ENCODE data around the gene MACROD2. TPM values are rescaled to one million over a fixed set of nuclear protein-coding genes. Genes with fewer than 3 reads are reported as not detected.

Gene MACROD2
- total RNA-seq, 4 donors from 2014 or later, result 12.6 to 60.3 (median 18.9) TPM

DNA sequence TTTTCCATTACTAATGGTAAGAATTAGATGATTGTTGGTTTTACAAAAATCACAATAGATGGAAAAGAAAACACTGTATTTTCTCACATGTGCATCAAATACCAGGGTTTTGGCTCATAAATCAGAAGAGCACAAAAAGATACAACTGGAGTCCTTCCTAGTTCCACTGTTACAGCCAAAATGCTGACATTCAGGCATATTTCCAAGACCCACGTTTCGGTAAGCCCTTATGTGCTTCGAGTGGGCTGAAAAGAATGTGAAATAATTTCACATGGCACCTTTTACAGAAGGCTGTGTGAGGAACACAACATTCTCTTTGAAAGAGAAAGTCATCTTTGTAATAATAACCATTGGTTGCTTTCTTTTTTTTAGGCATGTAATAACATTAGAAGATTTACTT, 668.8 kb downstream of the MACROD2 start:
- H3K27me3 ChIP-seq, result no peaks in the 10 kb centered on the region
- WGBS, result 43% methylated on average over 3 of the region's 3 CpGs
- no peak for DNase-seq (ENCODE audit: low spot score in 2 of 2)

DNA sequence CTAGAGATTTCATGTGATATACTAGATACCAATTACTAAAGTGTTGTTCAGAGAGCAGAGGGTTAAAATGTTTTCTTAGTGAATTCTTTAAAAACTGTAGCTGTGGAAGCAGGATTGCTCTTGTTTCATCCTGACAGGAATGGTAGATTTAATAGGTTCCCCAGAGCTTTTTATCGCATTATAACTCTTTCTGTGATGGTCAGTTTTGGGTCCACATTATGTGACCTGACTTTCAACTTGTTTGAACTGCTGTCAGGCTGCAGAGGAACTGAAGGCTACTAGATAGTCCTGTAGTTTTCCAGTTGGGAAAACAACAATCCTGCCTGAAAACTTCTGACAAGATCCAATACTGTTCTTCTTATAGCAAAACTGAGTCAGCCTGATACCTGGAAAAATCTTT, 671.4 kb downstream of the MACROD2 start:
- Histone ChIP-seq H3K9me3 (no peaks in the 10 kb centered on the region), H3K27me3 (no peaks in the 10 kb centered on the region), H3K4me3 (no peak overlapping the region), H3K36me3 (no peaks in the 10 kb centered on the region), H3K4me1 (peaks cover 3% of the 10 kb centered on the region), H3K27ac (no peak overlapping the region)
- TF ChIP-seq EP300 (IDR thresholded peaks at IDR 0.05), result no peak
- TF ChIP-seq, protein P1, sequence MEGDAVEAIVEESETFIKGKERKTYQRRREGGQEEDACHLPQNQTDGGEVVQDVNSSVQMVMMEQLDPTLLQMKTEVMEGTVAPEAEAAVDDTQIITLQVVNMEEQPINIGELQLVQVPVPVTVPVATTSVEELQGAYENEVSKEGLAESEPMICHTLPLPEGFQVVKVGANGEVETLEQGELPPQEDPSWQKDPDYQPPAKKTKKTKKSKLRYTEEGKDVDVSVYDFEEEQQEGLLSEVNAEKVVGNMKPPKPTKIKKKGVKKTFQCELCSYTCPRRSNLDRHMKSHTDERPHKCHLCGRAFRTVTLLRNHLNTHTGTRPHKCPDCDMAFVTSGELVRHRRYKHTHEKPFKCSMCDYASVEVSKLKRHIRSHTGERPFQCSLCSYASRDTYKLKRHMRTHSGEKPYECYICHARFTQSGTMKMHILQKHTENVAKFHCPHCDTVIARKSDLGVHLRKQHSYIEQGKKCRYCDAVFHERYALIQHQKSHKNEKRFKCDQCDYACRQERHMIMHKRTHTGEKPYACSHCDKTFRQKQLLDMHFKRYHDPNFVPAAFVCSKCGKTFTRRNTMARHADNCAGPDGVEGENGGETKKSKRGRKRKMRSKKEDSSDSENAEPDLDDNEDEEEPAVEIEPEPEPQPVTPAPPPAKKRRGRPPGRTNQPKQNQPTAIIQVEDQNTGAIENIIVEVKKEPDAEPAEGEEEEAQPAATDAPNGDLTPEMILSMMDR (IDR thresholded peaks at IDR 0.05), result no peak
- no peak for TF ChIP-seq POLR2AphosphoS5 (IDR thresholded peaks at IDR 0.05)
- no peak for TF ChIP-seq POLR2A (IDR thresholded peaks at IDR 0.05)
- 82% methylated on average over 1 of the region's 1 CpG for WGBS
- DNase-seq (ENCODE audit: low spot score in 2 of 2), result no peak

More for the DNA sequence above, 668.8 kb downstream of the MACROD2 start:
- Histone ChIP-seq H3K9me3 (no peaks in the 10 kb centered on the region), H3K27ac (no peak overlapping the region), H3K4me1 (peaks cover 3% of the 10 kb centered on the region), H3K36me3 (no peaks in the 10 kb centered on the region), H3K4me3 (no peak overlapping the region)
- no peak for TF ChIP-seq POLR2AphosphoS5 (IDR thresholded peaks at IDR 0.05)
- TF ChIP-seq, protein P1 (IDR thresholded peaks at IDR 0.05), result no peak
- TF ChIP-seq EP300 (IDR thresholded peaks at IDR 0.05), result no peak
- no peak for TF ChIP-seq POLR2A (IDR thresholded peaks at IDR 0.05)

DNA sequence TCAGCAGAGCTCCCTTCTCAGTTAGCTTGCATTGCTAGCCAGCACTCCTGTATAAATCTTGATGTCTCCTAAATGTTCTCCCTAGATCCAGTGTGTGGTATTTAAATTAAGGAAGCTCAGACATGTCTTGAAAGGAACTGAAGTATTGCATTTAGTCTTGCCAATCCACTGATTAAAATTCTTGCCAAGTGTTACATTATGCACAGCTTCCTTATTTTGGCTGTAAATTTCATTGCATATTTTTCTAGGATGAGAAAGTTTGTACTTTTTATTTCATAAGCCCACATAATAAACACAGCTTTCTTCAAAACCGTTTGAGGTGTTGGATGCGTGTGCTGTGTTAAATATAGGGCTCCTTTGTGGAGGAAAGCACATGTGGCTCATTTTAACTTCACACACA, 671.9 kb downstream of the MACROD2 start:
- Histone ChIP-seq H3K27me3 (no peaks in the 10 kb centered on the region), H3K36me3 (no peaks in the 10 kb centered on the region), H3K4me1 (peaks cover 3% of the 10 kb centered on the region), H3K4me3 (no peak overlapping the region), H3K9me3 (no peaks in the 10 kb centered on the region), H3K27ac (no peak overlapping the region)
- 32% methylated on average over 2 of the region's 2 CpGs for WGBS
- TF ChIP-seq POLR2A (IDR thresholded peaks at IDR 0.05) (no peak), POLR2AphosphoS5 (IDR thresholded peaks at IDR 0.05) (no peak), EP300 (IDR thresholded peaks at IDR 0.05) (no peak)
- TF ChIP-seq, protein P1 (IDR thresholded peaks at IDR 0.05), result no peak
- DNase-seq (ENCODE audit: low spot score in 2 of 2), result no peak

DNA sequence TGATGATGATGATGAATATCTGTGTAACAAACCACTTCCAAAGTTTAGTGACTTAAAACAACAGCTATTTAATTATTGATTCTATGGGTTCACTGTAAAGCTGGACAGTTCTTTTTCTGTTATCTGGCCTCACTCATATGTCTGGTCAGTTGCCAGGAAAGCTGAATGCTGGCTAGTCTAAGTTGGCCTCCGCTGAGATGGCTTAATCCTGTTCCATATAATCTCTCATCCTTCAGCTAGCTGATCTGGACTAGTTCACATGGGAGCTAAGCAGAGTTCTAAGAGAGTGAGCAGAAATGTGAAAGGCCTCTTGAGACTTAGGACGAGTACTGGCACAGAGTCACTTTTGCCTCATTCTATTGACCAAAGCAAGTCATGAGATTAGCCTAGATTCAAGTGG, 676.8 kb downstream of the MACROD2 start:
- DNase-seq (ENCODE audit: low spot score in 2 of 2), result no peak
- WGBS, result 88% methylated on average over 2 of the region's 2 CpGs

DNA sequence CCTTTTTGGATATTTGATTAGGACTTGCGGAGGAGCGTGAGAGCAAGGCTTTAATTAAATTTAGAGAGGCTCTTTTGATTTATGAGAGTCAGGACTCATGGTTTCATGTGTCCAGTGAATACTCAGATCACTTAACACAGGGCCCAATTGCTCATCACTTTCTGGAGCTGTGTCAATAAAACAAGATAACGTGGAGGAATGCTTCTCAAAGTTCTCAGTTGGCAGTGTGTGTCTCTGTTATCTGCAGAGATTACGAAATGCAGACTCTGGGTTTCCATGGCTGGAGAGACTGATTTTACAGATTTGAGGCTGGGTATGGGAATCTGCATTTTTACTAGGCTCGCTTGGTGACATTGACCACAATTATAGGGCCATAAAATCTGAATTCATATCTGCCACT, 677.8 kb downstream of the MACROD2 start:
- WGBS, result 88% methylated on average over 5 of the region's 5 CpGs
- no peaks in the 10 kb centered on the region for H3K27me3 ChIP-seq
- H3K36me3 ChIP-seq, result no peaks in the 10 kb centered on the region
- no peak overlapping the region for H3K4me3 ChIP-seq
- no peaks in the 10 kb centered on the region for H3K9me3 ChIP-seq
- no peak for DNase-seq (ENCODE audit: low spot score in 2 of 2)
- no peak overlapping the region for H3K27ac ChIP-seq
- no peaks in the 10 kb centered on the region for H3K4me1 ChIP-seq
- TF ChIP-seq POLR2AphosphoS5 (IDR thresholded peaks at IDR 0.05) (no peak), POLR2A (IDR thresholded peaks at IDR 0.05) (no peak), EP300 (IDR thresholded peaks at IDR 0.05) (no peak)
- TF ChIP-seq, protein P1 (IDR thresholded peaks at IDR 0.05), result no peak

More for the DNA sequence above, 676.8 kb downstream of the MACROD2 start:
- Histone ChIP-seq H3K4me3 (no peak overlapping the region), H3K27ac (no peak overlapping the region), H3K4me1 (peaks cover 3% of the 10 kb centered on the region), H3K36me3 (no peaks in the 10 kb centered on the region), H3K9me3 (no peaks in the 10 kb centered on the region), H3K27me3 (no peaks in the 10 kb centered on the region)
- TF ChIP-seq, protein P1 (IDR thresholded peaks at IDR 0.05), result no peak
- no peak for TF ChIP-seq EP300 (IDR thresholded peaks at IDR 0.05)
- no peak for TF ChIP-seq POLR2AphosphoS5 (IDR thresholded peaks at IDR 0.05)
- TF ChIP-seq POLR2A (IDR thresholded peaks at IDR 0.05), result no peak

Data from suprapubic skin (tissue), 4 donors.